Measurements from ENCODE around the gene KIF7. TPM values are rescaled to one million over a fixed set of nuclear protein-coding genes. Genes with fewer than 3 reads are reported as not detected.

Gene KIF7
- polyA plus RNA-seq, 3 donors, result not detected

DNA sequence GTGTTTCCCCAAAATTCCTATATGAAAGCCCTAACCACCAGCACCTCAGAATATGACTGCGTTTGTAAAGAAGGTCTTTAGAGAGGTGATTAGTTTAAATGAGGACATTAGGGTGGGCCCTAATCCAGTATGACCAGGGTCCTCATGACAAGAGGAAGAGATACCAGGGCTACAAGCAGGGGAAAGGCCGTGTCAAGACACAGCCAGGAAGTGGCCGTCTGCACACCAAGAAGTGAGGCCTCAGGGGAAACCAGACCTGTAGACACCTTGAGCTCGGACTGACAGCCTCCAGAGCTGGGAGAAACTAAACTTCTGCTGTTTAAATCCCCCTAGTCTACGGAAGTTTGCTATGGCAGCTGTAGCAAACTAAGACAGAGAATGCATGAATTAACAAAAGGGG lies 14.2 kb downstream of the KIF7 start:
- no peak overlapping the region for H2AFZ ChIP-seq (ENCODE audit: insufficient read depth, low read depth, low read length, poor library complexity, severe bottlenecking)
- no peaks in the 10 kb centered on the region for H3K4me1 ChIP-seq (ENCODE audit: control insufficient read depth in 1 of 2, insufficient read depth in 2 of 2, low read length in 2 of 2)
- Mint-ChIP-seq H3K36me3 (no peaks in the 10 kb centered on the region), H3K9me3 (peaks cover 2 to 8% (median 5%) of the 10 kb centered on the region in 7 donors), H3K27ac (peak overlapping the region in 1 of 7 donors; percentile 46), H3K4me1 (no peaks in the 10 kb centered on the region), H3K27me3 (ENCODE audit: low read depth in 3 of 3) (peaks cover 0 to 3% (median 2%) of the 10 kb centered on the region in 3 donors), H3K4me3 (no peak overlapping the region)
- no peak for DNase-seq
- 59% methylated on average over 2 of the region's 5 CpGs for WGBS (ENCODE audit: insufficient coverage)
- no peak overlapping the region for H3K4me2 ChIP-seq (replicated peaks; ENCODE audit: extremely low read depth, low read length, poor library complexity, severe bottlenecking)
- TF ChIP-seq, protein P1, sequence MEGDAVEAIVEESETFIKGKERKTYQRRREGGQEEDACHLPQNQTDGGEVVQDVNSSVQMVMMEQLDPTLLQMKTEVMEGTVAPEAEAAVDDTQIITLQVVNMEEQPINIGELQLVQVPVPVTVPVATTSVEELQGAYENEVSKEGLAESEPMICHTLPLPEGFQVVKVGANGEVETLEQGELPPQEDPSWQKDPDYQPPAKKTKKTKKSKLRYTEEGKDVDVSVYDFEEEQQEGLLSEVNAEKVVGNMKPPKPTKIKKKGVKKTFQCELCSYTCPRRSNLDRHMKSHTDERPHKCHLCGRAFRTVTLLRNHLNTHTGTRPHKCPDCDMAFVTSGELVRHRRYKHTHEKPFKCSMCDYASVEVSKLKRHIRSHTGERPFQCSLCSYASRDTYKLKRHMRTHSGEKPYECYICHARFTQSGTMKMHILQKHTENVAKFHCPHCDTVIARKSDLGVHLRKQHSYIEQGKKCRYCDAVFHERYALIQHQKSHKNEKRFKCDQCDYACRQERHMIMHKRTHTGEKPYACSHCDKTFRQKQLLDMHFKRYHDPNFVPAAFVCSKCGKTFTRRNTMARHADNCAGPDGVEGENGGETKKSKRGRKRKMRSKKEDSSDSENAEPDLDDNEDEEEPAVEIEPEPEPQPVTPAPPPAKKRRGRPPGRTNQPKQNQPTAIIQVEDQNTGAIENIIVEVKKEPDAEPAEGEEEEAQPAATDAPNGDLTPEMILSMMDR (IDR thresholded peaks at IDR 0.05), result no peak
- intact Hi-C loops (cut with micrococcal nuclease), result no loop called here
- no peaks in the 10 kb centered on the region for H3K27me3 ChIP-seq (ENCODE audit: control insufficient read depth in 2 of 2, insufficient read depth in 2 of 2, low read length in 2 of 2)
- no peak overlapping the region for H3K27ac ChIP-seq (ENCODE audit: low read depth in 1 of 2, low read length in 2 of 2)
- H3K4me3 ChIP-seq (replicated peaks in 1 of 3; ENCODE audit: low read depth in 2 of 3, low read length in 3 of 3), result no peak overlapping the region
- no peaks in the 10 kb centered on the region for H4K20me1 ChIP-seq (ENCODE audit: insufficient read depth, low read length)
- peaks cover 0 to 3% of the 10 kb centered on the region in 2 donors for H3K9me3 ChIP-seq (replicated peaks in 1 of 2; ENCODE audit: control insufficient read depth in 1 of 2, insufficient read depth in 1 of 2, low read length in 2 of 2)
- H3K79me2 ChIP-seq (ENCODE audit: insufficient read depth, low read length), result no peaks in the 10 kb centered on the region
- H3K9ac ChIP-seq (ENCODE audit: insufficient read depth, low read length, poor library complexity, severe bottlenecking), result no peak overlapping the region
- H3K36me3 ChIP-seq (replicated peaks in 1 of 2; ENCODE audit: control insufficient read depth in 1 of 2, insufficient read depth in 2 of 2, low read length in 2 of 2), result no peaks in the 10 kb centered on the region

DNA sequence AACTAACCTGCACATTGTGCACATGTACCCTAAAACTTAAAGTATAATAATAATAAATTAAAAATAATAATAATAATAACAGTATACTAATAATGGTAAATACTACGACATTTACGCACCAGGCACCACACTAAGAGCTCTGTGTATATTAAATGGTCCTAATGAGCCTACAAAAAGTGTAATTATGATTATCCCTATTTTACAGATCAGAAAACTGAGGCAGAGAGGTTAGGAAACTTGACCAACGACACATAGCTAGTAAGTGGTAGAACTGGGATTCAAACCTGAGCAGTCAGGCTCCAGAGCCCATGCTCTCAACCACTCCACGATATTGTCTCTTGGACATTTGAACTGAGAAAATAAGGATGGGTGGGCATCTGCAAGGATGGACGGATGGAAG lies 15.0 kb downstream of the KIF7 start:
- no peaks in the 10 kb centered on the region for H3K4me1 ChIP-seq (ENCODE audit: control insufficient read depth in 1 of 2, insufficient read depth in 2 of 2, low read length in 2 of 2)
- no peak for DNase-seq
- H3K27ac Mint-ChIP-seq, result no peak overlapping the region
- H3K4me2 ChIP-seq (replicated peaks; ENCODE audit: extremely low read depth, low read length, poor library complexity, severe bottlenecking), result no peak overlapping the region
- peaks cover 0 to 3% of the 10 kb centered on the region in 2 donors for H3K9me3 ChIP-seq (replicated peaks in 1 of 2; ENCODE audit: control insufficient read depth in 1 of 2, insufficient read depth in 1 of 2, low read length in 2 of 2)
- no peaks in the 10 kb centered on the region for H3K27me3 ChIP-seq (ENCODE audit: control insufficient read depth in 2 of 2, insufficient read depth in 2 of 2, low read length in 2 of 2)
- no peaks in the 10 kb centered on the region for H3K4me1 Mint-ChIP-seq
- peaks cover 5 to 13% (median 11%) of the 10 kb centered on the region in 7 donors for H3K9me3 Mint-ChIP-seq
- no peak overlapping the region for H2AFZ ChIP-seq (ENCODE audit: insufficient read depth, low read depth, low read length, poor library complexity, severe bottlenecking)
- H3K27me3 Mint-ChIP-seq (ENCODE audit: low read depth in 3 of 3), result peaks cover 0 to 3% (median 3%) of the 10 kb centered on the region in 3 donors
- H3K79me2 ChIP-seq (ENCODE audit: insufficient read depth, low read length), result no peaks in the 10 kb centered on the region
- no peaks in the 10 kb centered on the region for H3K36me3 Mint-ChIP-seq
- 94% methylated on average over 3 of the region's 5 CpGs for WGBS (ENCODE audit: insufficient coverage)
- TF ChIP-seq, protein P1 (IDR thresholded peaks at IDR 0.05), result no peak
- no peak overlapping the region for H3K27ac ChIP-seq (ENCODE audit: low read depth in 1 of 2, low read length in 2 of 2)
- H3K9ac ChIP-seq (ENCODE audit: insufficient read depth, low read length, poor library complexity, severe bottlenecking), result no peak overlapping the region
- H4K20me1 ChIP-seq (ENCODE audit: insufficient read depth, low read length), result no peaks in the 10 kb centered on the region
- H3K4me3 ChIP-seq (replicated peaks in 1 of 3; ENCODE audit: low read depth in 2 of 3, low read length in 3 of 3), result no peak overlapping the region
- intact Hi-C loops (cut with micrococcal nuclease), result no loop called here
- H3K4me3 Mint-ChIP-seq, result no peak overlapping the region
- H3K36me3 ChIP-seq (replicated peaks in 1 of 2; ENCODE audit: control insufficient read depth in 1 of 2, insufficient read depth in 2 of 2, low read length in 2 of 2), result no peaks in the 10 kb centered on the region
